Left lobe of liver (tissue), 2 donors: ENCODE measurements around the gene KCNIP3. TPM values are rescaled to one million over a fixed set of nuclear protein-coding genes. Genes with fewer than 3 reads are reported as not detected.
A peak's percentile ranks its signal among the peaks of the same experiment; 100 is the strongest.

ENCODE experiments used
- ATAC-seq: fragments of 200-7000 bp; cut with Tn5 transposase; one replicate; pipeline ENCODE4 v1.9.1; 2020; ENCODE audit warnings: mild to moderate bottlenecking, moderate library complexity
- DNase-seq: peaks from one replicate; pipeline ENCODE4 v3.0.0-alpha.2; 2020; ENCODE audit warnings: low spot score
- total RNA-seq: library from RNA; stranded (reverse); gene quantifications from one replicate; pipeline ENCODE4 v1.2.1, GENCODE V29; 2021
- donor health status: DM: no; HTN: no; CAD: no; lungs with moderate emphysema.
- donor health status: DM: no; HTN: yes; CAD: no.

The KCNIP3 gene
- total RNA-seq, 1 donor from 2014 or later, result 1.6 TPM

DNA sequence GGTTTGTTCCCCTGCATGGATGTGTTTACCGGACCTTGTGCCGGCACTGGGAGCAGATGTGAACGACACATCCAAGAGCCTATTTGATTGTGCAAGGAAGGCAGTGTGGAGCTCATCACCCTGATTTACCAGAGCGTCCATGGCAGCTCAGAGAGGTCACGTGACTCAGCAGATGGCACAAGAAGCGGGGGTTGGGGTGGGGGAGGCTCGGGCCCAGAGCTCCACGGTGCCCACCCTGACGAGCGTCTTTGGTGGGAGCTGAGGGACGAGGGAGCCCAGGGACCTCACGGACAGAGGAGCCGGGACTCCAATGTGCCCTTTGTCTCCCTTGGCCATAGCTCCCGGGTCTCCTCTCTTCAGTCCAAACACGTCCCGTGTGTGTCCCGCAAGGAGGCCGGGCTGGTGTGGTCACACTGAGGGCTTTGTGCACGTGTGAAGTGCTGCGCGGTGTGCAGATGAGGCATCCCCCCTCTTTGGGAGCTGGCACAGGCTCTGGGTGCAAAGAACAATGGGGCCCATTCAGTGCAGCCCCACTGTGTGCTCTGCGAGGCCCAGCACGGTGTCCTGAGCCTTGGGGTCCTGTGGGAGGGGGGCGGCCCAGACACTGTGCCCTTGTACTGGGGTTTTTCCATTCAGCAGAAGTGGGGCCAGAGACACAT is 15.5 kb downstream of the KCNIP3 start:
- ATAC-seq, result no peak
- DNase-seq, result no peak

DNA sequence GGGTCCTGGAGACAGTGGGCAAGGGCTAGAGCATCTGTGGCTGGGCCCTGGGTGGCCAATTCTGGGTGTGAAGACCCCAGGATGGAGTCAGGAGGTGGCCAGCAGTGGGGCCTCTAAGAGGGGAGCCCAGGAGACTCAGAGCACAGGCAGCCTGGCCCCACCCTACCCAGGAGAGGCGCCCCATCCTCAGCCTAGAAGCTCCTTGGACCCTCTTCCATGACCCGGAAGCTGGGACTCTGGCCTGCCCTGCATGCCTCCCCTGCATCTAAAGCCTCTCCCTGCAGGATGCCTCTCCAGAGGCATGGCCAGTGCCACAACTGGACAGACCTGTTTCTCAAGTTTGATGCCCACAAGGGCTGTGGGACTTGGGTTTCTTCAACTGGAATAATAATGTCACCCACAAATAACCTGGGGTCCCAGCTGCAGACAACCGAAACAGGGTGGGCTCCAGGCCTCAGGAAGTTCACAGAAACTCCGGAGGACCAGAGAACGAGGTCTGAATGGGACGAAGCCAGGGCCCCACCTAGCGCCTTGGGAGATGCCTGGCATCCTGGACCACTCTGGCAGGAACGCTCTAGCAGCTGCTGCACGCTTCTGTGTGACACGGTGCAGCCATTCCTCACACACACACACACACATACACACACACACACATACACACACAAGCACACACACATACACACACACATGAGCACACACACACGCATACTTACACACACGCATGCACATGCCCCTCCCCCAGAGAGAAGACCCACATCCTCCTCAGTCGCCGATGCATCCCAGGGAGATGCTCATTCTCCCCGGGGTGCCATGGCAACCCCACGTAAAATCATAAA is 16.4 kb downstream of the KCNIP3 start:
- DNase-seq, result no peak
- no peak for ATAC-seq

DNA sequence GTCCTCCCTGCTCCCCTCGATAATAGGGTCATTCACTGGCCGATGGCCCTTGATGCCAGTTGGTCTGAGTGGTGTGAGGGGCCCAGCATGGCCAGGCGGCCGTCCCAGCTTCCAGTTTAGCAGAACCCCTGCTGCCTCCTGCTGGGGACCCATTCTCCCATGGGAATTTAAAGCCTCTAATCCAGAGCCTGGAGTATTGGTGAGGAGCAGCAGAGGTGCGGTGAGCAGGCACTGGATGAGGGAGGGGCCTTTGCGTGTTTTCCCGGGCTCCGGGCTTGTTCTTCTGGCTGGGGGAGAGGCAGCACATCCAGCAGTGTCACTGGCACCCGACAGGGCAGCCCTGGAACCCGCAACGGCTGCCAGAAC is 17.4 kb downstream of the KCNIP3 start:
- DNase-seq (no peak), ATAC-seq (no peak)

DNA sequence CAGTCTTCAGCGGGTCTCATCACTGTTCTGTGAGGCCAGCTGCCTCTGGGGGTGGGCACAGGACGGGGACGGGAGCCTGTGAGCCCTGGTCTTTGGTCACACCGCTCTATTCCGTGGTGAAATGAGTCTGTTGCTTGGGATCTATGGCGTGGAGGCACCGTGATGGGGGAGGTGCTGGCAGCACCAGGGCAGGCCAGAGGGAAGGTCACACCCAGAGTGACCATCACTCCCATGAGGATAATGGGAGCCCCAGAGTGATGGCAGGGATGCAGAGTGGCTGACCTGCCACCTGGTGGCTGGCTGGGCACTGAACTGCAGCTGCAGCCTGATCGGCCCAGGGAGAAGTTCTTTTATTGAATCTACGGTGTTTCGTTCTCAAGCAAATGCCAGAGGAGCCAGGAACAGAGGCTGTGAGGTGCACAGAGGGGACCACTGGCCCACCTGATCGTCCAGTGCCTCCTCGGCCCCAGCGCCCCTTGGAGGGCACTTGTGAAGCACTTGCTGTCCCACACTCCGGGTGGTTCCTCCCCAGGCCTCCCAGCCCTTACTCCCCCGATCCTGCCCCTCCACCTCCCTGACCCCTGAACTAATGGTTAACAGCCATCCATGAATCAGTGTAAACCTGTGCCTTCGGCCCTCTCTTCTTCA is 17.9 kb downstream of the KCNIP3 start:
- DNase-seq (peak; percentile 59), ATAC-seq (peak; percentile 94)

DNA sequence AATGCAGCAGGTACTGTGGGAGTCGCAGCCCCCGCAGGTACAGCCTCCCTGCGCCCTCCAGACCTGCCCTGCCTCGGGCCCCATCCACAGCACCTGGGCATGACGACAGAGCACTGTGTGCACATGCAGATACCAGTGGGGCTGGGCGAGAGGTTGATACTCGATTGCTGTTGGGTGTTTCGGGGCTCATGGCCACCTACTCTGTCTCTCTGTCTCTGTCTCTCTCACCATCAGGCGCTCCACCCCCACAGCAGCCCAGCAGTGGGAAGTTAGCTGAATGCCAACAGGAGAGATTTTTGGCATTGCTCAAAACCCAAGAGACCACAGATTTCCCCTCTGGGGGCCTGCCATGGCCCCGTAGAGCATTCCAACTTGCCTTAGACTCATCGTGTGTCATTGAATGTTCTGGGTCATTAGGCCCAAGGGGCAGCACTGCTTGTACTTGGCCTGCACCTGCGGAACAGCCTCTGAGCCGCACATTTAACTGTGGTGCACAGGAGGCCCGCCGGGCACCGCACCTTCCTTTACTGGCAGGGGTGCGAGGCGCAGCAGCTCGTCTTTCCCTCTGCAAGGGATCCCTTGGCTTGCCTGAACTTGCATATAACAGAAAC is 18.8 kb downstream of the KCNIP3 start:
- DNase-seq (no peak), ATAC-seq (no peak)

DNA sequence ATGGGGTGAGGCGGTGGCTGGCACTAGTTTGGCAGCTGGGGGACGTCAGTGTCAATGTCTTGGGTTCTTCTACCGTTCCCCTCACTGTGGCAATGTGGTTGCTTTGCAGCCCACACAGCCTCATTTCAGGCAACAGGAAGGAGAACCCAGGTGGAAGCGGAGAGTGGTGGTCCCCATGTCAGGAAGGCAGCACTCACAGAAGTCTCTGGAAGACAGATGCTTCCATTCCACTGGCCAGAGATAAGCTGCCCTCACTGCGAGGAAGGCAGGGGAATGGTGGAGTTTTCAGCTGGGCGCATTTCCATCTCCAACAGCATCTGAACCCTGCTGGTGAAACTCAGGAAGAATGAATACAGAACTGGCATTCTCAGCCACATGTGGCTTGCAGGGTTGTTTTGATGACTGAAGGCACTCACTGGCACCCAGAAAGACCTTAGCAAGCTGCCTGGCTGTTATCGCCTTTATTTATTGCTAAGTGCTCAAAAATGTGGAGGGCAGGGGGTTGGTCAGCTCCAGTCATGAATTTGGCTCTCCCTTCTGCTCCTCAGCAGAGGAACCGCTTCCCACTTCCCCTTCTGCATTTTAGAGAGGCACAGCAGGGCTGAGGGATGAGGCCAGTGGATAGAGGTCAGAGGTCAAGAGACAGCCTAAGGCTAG is 19.4 kb downstream of the KCNIP3 start:
- DNase-seq (no peak), ATAC-seq (no peak)

DNA sequence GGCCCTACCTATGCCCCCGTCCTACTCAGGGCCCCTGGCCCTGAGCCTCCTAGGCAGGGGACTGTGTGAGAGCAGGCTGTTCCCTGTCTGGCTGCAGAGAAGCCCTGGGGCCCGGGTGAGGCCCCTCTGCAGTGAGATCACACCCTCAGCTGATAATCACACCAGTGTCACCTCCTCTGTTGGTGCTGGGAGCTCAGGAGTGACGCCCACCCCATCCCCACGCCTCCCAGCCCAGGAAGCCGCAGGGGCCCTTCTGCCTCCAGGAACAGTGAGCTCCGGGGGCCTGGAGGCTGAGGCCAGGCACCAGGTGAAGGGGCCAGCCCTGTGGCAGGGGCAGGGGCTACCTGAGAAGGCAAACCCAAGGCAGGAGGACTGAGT is 20.0 kb downstream of the KCNIP3 start:
- no peak for DNase-seq
- no peak for ATAC-seq

DNA sequence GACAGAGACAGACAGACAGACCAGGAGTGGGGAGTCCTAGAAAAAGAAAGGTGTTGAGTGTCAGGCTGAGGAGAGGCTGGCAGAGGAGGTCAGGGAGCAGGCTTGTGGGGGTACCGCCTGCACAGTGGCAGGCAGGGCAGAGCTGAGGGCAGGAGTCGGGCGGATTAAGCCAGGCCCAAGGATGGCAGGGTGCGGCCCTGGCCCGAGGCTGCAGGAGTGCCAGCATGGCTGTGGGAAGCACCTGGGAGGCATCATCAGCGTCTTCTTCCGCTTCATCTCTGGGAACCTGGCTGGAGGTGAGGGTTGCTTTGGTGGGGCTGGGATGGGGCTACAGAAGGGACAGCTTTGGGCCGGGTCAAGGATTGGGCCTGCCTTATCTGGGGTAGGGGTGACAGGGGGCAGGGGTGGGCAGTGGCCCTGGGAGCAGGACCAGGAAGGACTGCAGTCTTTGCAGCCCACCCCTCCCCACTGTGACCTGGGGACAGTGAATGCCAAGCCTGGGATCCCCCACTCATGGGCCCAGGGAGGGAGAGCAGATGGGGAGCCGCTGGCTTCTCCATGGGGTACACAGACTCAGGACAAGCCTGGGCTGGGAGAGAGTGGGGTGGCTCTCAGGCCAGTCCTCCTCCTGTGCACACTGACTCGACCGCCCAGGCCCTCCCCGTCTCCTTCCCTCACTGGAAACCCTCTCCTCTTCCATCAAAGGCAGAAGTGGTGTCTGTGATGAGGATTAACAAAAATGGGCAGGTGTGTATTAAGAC is 20.7 kb downstream of the KCNIP3 start:
- DNase-seq (no peak), ATAC-seq (no peak)

DNA sequence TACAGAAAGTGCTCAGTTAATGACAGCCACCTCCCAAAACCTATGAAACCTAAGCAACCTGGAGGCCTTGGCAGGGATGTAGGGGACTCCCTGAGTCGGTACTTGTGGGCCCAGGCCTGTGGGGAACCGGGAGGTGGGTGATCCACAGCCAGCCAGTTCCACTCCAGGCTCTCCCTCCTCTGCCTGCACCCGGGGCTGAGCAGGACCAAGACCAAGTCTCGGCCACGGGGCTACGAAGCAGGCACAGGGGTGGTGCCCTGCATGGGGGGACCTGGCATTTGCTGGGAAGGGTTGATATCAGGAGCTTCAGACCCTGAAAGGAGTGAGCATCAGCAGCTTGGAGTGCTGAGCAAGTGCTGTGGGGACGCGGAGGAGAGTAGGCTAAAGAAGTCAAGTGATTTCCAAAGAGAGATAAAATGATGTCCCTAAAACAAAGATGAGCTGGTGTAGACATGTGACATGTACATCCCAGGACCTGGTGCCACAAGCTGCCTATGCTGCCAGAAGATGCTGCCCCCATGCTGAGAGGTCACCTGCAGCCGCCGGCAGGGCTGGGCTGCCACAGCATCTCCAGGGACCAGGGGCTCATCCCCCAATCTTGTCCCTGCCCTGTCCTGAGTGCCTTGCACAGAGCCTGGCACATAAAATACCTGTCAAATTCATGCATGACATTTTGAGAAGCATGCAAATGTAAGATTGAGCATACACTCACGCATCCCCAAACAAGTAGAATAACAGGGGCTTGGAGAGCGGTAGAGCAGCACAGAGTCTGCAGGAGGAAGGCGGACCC is 21.5 kb downstream of the KCNIP3 start:
- ATAC-seq (no peak), DNase-seq (no peak)

DNA sequence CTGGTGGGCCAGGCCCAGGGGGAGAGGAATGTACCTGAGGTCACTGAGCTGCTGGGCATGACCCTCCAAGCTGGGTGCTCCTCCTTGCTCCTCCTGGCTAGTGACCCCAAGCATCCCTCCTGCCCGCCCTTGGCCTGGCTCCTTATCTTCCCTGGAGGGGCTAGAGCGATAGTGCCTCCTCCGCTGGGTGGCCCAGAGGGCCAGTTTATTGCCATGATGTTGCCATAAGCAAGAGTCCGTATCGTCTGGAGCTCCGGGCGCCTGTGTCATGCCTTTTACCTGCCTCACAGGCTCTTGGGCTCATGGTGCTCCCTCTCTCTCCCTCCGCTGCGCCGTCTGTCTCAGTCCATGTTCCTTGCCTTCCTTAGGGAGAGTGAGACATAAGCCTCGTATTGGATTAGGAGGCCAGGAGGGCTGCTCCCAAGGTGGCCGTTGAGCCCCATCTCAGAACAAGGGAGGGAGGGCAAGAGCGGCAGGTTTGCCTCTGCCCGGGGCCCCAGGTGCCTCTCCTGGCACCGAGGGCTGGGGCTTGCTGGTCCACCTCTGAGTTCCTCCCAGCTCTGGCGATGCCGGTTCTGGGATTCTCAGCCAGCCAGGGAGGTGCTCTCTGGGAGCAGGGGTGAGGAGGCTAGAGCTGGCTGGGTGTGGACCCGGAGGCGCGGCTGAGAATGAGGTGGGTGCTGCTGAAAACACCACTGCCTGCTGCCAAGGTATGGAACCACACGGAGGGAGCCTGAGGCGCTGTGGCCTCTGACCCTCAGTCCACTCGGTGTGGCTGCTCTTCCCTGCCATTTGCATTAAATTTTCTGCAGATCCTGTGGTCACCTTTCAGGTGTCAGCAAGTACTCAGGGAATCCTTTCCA is 22.6 kb downstream of the KCNIP3 start:
- ATAC-seq (no peak), DNase-seq (no peak)

DNA sequence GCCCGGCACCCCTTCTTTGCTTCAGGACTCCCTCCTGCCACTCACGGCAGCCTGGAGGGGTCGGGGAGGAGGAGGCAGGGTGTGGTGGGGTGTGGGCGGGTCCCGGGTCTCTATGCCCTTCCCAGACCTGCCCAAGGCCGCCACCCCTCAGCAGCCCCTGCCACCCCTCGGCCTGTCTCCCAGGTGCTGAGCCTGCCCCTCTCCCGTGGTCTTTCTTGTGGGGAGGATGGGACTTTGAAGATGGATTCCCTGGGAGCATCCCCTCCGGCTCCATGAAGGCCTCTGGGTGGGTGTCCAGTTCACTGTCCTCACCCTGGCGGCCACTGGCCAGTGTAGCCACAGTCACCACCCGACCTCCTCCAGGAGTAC is 23.2 kb downstream of the KCNIP3 start:
- ATAC-seq, result no peak
- DNase-seq, result no peak

DNA sequence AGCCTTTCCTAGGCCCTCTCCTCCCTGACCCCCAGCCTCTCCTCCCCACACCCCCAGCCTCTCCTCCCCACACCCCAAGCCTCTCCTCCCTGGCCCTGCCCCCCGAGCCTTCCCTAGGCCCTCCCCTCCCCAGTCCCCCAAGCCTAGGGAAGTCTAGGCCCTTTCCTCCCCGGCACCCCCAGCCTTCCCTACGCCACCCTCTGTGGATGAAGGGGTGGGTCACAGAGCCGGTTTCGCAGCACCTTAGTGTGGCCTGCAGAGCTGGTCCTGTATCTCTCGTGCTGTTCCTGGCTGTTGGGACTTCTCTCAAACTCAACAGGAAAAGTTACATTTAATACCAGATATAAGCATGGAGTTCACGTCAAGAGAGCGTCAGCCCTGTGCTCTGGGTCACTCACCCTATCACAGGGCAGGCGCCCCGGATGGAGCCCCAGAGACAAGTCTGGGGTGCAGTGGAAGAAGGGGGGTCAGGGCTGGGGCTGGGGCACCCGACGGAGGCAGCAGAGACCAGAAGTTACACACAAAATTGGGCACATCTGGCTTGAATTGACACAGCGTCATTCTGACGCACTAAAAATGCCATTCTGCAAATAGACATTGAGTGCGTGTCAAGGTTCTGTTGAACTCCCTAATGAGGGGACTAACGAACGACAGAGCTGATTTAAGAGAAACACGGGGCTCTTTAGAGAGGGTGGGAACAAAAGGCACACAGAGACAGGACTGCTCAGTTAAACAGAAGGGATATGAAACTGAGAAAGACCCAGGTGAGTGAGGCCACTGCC is 24.0 kb downstream of the KCNIP3 start:
- no peak for DNase-seq
- no peak for ATAC-seq

DNA sequence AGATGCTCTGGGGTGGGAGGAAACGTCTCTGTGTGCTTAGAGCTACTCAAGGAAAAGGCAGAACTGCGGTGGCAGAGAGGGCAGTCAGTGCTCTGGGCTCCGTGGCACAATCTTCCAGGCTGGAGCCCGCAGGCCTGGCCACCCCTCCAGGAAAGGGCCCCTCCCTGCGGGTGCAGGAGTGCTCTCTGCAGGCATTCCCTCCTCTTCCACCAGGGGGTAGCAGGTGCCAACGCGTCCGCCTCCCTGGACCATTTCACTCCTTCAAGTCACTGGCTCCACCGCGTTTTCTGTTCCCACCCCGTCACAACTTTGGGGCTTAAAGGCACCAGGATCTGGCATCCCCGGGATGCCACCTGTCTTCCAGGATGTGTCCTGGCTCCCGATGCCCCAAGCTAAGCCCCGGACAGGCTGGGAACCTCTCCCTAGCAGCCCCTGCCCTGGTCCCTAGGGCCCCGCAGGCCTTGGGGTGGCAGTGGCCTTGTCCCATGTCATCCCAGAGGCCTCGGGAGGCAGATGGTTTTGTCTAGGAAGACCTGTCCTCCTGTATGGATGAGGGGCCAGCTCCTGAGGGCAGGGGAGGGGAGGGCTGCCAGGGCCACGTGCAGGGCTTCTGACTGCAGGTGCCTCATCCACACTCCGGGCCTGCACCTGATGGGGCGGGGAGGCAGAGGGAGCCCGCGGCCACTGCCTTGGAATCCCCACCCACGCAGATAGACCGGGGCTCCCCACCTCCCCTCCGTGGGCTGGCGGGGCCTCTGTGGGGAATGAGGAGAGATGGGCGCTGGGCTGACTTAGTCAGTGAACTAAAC is 26.4 kb downstream of the KCNIP3 start:
- no peak for DNase-seq
- ATAC-seq, result peak; percentile 77

DNA sequence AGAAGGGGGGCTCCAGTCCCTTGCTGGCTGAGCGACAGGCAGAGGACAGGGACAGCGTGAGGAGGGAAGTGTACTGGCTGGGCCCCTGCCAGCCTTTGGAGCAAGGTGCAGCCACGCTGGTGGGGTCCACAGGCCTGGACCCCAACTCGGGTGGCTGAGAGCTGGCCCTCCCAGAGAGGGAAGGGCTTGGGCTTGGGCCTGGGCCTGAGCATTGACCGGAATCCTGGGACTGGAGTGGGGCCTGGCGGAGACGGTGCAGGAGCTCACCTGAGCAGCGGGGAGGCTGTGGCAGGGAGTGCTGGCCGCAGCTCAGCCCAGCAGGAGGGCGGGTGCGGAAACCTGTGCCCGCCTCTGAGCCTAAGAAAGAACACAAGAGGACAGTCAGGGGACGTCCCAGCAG is 27.9 kb downstream of the KCNIP3 start:
- ATAC-seq, result no peak
- no peak for DNase-seq

DNA sequence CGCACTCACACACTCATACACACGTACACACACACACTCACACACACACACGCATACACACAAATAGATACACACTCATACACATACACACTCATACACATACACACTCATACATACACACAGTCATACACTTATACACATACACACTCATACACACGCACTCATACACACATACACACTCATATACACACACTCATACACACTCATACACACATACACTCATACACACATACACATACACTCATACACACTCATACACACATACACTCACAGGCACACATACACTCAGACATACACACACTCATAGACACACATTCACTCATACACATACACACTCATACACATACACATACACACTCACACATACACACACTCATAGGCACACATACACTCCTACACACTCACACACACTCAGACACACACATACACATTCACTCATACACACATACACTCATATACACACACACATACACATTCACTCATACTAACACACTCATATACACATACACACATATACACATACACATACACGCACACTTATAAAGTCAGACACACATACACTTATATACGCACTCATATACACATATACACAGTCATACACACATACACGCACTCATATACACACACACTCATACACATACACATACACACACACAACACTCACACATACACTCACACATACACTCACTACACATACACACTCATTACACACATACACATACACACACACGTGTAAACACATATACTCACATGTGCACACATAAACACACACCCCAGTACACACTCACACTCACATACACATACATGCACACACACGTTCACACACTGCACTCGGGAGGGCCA is 28.7 kb downstream of the KCNIP3 start:
- ATAC-seq (no peak), DNase-seq (no peak)

DNA sequence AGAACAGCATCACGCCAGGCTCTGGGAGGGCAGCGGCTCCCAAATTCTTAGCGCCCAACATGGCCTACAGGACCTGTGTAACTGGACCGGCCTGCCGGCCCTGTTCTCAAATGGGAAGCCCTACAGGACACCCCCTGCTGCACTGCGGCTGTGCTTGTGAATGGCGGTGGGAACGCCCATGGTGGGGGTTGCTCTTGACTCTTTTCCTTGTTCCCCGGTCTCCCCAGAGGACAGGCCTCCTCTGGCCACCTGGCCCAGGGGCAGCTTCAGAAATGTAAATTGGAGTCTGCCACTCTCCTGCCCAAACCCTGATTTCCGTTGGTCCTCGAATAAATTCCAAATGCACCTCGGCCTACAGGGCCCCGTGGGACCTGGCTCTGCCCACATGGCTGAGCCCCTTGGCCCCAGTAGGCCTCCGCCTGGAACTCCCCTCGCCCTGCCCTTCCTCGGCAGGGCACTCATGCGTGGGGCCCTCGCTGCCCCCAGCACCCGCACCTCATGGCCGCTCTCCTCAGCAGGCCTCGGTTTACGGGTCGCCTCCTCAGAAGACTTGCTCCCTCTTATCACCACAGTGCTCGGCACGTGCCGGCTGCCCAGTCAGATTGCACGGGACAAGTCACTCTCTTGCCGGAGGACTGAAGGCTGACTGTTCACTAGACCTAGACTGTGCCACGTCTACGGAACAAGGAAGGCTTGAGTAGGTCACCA is 29.4 kb downstream of the KCNIP3 start:
- DNase-seq (no peak), ATAC-seq (no peak)
